Activated CD8-positive, alpha-beta T cell treated with anti-CD3 and anti-CD28 coated beads, Interleukin-2, amount 10 ng/mL, durations not matched to agents 7 days and 5 days (primary cell): ENCODE results near the gene TYW1. TPM values are rescaled to one million over a fixed set of nuclear protein-coding genes. Genes with fewer than 3 reads are reported as not detected.
"Not testable (repeated sequence)": the region's sequence is repeated elsewhere in the genome, so short reads cannot be mapped to it uniquely, and the experiment has no call there.

Source experiments
- ATAC-seq: fragments of 150-1000 bp; cut with Tn5 transposase; one replicate; pipeline ENCODE4 v1.10.0; 2021; ENCODE audit warnings: moderate library complexity
- CTCF ChIA-PET: fragments of 350-600 bp; sonication (Branson Sonifier 250); formaldehyde crosslinking; loops from one replicate; lab custom pipeline; 2021; ENCODE audit warnings: antibody characterized with exemption; lab: Charles Lee
- POLR2A ChIA-PET: fragments of 350-600 bp; sonication (Branson Sonifier 250); formaldehyde crosslinking; loops from one replicate; lab custom pipeline; 2021; ENCODE audit warnings: antibody characterized with exemption; lab: Charles Lee
- DNase-seq: peaks from one replicate; pipeline ENCODE4 v3.0.0-alpha.2; 2020
- H3K27ac Mint-ChIP-seq: one replicate; pipeline ENCODE4 v1.8.0; 2021; ENCODE audit warnings: mild to moderate bottlenecking, mixed read lengths
- H3K27me3 Mint-ChIP-seq: one replicate; pipeline ENCODE4 v1.8.0; 2021; ENCODE audit warnings: low read depth, mixed read lengths
- H3K36me3 Mint-ChIP-seq: one replicate; pipeline ENCODE4 v1.8.0; 2021; ENCODE audit warnings: low read depth, mixed read lengths
- H3K4me1 Mint-ChIP-seq: one replicate; pipeline ENCODE4 v1.8.0; 2021; ENCODE audit warnings: low read depth, mixed read lengths
- H3K4me3 Mint-ChIP-seq: one replicate; pipeline ENCODE4 v1.8.0; 2021; ENCODE audit warnings: mild to moderate bottlenecking, mixed read lengths
- H3K9me3 Mint-ChIP-seq: one replicate; pipeline ENCODE4 v1.8.0; 2022; ENCODE audit warnings: mixed read lengths; ENCODE audit not compliant: insufficient read depth
- total RNA-seq, 2 experiments: library from RNA; stranded (reverse); gene quantifications; one replicate each; pipeline ENCODE4 v1.2.3, GENCODE V29; 2021

The TYW1 gene
- total RNA-seq, 2 experiments from 2014 or later = 16.1 to 17.8 TPM

DNA sequence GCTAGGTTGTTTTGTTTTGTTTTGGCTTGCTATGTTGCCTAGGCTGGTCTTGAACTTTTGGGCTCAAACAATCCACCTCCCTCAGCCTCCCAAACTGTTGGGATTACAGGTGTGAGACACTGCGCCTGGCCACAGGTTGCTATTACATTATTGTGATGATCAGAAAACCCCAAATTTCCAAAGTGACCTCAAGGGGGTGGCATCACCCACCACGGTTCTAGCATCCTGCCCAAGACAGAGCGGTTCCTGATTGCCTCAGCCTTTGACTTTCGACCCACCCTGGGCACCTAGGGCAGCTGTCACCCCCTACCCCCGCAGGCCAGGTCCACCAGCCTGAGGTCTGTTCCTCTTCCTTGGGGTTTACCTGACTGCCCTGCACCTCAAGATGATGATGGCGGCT lies 29.6 kb upstream of the TYW1 start:
- Mint-ChIP-seq H3K4me3 (no peak overlapping the region), H3K9me3 (no peaks in the 10 kb centered on the region), H3K27me3 (no peaks in the 10 kb centered on the region), H3K27ac (no peak overlapping the region), H3K36me3 (no peaks in the 10 kb centered on the region), H3K4me1 (no peaks in the 10 kb centered on the region)
- ChIA-PET CTCF (no interaction called here), POLR2A (no interaction called here)
- no peak for ATAC-seq
- no peak for DNase-seq

DNA sequence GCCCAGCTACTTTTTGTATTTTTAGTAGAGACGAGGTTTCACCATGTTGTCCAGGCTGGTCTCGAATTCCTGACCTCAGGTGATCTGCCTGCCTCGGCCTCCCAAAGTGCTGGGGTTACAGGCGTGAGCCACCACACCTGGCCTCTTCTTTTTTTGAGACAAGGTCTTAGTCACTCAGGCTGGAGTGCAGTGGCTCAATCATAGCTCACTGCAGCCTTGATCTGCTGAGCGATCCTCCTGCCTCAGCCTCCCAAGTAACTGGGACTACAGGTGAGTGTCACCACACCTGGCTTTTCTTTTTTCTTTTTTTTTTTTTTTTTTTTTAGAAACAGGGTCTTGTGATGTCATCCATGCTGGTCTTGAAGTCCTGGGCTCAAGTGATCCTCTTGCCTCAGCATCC lies 27.6 kb upstream of the TYW1 start:
- DNase-seq, H3K36me3 Mint-ChIP-seq, H3K9me3 Mint-ChIP-seq, H3K4me3 Mint-ChIP-seq, CTCF ChIA-PET, POLR2A ChIA-PET, H3K27ac Mint-ChIP-seq, ATAC-seq, H3K4me1 Mint-ChIP-seq, H3K27me3 Mint-ChIP-seq: not testable (repeated sequence)

DNA sequence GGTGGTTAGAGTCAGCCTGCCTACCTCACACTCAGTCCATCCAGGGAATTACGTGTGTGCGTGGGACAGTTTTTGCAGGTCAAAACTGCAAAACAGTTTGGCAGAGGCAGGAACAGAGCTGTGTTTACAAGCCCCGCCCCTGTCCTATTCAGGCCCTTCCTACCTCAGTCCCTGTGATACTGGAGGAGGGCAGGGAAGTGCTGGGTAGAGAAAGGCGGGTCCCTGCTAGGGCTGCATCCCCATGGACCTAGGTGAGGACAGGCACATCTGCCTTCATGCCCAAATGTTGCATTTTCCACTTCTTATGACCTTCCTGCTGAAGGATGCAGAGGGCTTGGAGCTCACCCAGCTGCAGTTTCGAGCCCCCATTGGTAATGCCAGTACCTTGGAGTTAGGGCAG lies 26.3 kb upstream of the TYW1 start:
- DNase-seq = no peak
- Mint-ChIP-seq H3K36me3 (no peaks in the 10 kb centered on the region), H3K4me3 (no peak overlapping the region), H3K9me3 (no peaks in the 10 kb centered on the region), H3K27ac (no peak overlapping the region), H3K27me3 (no peaks in the 10 kb centered on the region), H3K4me1 (no peaks in the 10 kb centered on the region)
- CTCF ChIA-PET = no interaction called here
- POLR2A ChIA-PET = no interaction called here
- ATAC-seq = no peak

DNA sequence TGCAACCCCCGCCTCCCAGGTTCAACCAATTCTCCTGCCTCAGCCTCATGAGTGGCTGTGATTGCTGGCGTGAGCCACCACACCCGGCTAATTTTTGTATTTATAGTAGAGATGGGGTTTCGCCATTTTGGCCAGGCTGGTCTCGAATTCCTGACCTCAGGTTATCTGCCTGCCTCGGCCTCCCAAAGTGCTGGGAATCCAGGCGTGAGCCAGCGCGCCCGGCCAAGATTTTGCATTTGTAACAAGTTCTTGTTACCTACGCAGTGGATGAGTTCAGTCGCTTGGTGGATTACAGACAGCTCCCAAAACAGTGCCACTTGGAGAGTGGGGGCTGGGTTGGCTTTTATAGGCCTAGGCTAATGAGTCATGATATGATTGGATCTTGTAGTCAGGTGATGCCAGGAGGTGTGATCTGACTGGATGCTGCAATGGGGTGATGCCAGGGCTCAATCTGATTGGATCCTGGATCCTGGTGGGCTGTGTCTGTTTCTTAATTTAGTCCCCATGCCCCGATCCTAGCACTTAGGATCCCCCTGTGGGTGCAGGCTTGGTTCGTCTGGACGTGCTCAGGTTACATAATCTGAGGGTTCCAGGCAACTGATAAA lies 21.5 kb upstream of the TYW1 start:
- ChIA-PET CTCF (no interaction called here), POLR2A (no interaction called here)
- Mint-ChIP-seq H3K9me3 (peaks cover 5% of the 10 kb centered on the region), H3K27me3 (no peaks in the 10 kb centered on the region), H3K36me3 (peaks cover 2% of the 10 kb centered on the region), H3K4me1 (no peaks in the 10 kb centered on the region), H3K4me3 (no peak overlapping the region), H3K27ac (no peak overlapping the region)
- DNase-seq = no peak
- no peak for ATAC-seq

DNA sequence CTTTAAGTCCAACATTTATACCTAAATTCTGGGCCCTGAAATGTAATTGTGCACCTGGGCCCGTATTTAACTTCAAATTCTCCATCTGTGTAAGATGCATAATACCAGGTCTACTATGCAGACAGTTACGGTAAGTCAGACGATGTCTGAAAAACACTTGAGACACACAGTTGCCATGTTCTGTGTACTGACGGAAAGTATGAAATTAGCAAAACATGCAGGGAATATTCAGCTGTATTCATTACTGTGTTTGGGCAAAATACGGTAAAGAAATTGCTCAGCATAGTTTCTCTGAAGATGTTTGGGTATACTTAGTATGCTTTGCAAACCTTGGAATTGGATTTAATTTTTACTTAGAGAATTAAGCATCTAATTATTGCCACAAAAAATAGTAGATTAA lies 18.3 kb upstream of the TYW1 start:
- CTCF ChIA-PET = not testable (repeated sequence)

DNA sequence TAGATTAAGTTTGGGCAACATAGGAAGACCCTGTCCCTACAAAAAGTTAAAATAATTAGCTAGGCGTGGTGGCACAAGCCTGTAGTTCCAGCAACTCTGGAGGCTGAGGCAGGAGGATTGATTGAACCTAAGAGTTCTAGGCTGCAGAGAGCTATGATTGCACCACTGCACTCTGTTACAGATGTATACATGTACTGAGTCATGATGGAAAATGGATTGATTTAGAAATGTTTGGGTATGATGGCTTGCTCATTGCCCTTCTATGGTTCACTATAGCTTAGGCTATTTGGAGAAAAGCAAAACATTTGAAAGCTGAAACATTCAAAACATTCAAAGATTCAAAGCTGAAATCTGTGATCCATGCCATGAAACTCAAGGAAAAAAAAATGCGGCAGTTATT lies 17.6 kb upstream of the TYW1 start:
- DNase-seq, H3K4me1 Mint-ChIP-seq, H3K27ac Mint-ChIP-seq, H3K4me3 Mint-ChIP-seq, H3K27me3 Mint-ChIP-seq, H3K36me3 Mint-ChIP-seq, CTCF ChIA-PET, POLR2A ChIA-PET, ATAC-seq: not testable (repeated sequence)
- peaks cover 11% of the 10 kb centered on the region for H3K9me3 Mint-ChIP-seq

More for the DNA sequence above, 18.3 kb upstream of the TYW1 start:
- H3K36me3 Mint-ChIP-seq, DNase-seq, POLR2A ChIA-PET, H3K27ac Mint-ChIP-seq, H3K27me3 Mint-ChIP-seq, ATAC-seq, H3K4me3 Mint-ChIP-seq, H3K4me1 Mint-ChIP-seq: not testable (repeated sequence)
- H3K9me3 Mint-ChIP-seq = peaks cover 11% of the 10 kb centered on the region

DNA sequence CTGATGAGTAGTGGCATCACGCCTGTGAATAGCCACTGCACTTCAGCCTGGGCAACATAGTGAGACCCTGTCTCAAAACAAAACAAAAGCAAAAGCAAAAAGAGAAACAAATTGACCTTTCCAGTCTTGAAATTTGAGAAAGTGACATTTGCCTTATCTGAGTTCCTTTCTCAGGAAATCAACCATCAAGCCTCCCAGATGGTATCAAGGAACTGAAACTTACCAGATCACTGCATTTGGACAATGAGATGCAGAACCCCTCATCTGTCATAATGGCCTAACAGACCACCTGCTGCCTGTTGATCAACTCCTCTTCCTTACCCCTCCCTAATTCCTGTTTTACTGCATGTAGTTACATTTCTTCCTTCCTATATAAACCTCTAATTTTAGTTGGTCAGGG lies 16.3 kb upstream of the TYW1 start:
- H3K27ac Mint-ChIP-seq, CTCF ChIA-PET, DNase-seq, H3K4me1 Mint-ChIP-seq, H3K36me3 Mint-ChIP-seq, ATAC-seq, POLR2A ChIA-PET, H3K27me3 Mint-ChIP-seq, H3K4me3 Mint-ChIP-seq: not testable (repeated sequence)
- peaks cover 11% of the 10 kb centered on the region for H3K9me3 Mint-ChIP-seq

DNA sequence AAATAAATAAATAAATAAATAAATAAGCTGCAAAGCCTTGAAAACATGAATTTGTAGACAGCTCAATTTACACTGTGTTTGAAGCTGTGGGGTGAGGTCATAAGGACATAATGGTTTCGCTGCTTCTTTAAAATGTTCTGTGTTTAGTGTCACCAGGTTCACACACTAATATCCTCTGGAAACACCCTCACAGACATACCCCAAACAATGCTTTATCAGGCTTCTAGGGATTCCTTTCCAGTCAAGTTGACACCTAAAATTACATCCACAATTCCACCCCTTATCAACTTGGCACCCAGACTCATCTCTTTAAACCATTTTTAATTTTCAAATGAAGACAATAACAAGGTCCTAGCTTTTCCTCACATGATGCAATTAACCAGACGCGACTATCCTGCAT lies 7.1 kb upstream of the TYW1 start:
- H3K9me3 Mint-ChIP-seq, H3K4me3 Mint-ChIP-seq, DNase-seq, ATAC-seq, H3K27me3 Mint-ChIP-seq, H3K27ac Mint-ChIP-seq, CTCF ChIA-PET: not testable (repeated sequence)
- Mint-ChIP-seq H3K4me1 (peaks cover 23% of the 10 kb centered on the region), H3K36me3 (peaks cover 42% of the 10 kb centered on the region)
- POLR2A ChIA-PET = interaction anchor here (0.7 kb wide), 1 partner anchor 67 kb away, joined by 3 read pairs; no protein-coding TSS in a partner anchor

DNA sequence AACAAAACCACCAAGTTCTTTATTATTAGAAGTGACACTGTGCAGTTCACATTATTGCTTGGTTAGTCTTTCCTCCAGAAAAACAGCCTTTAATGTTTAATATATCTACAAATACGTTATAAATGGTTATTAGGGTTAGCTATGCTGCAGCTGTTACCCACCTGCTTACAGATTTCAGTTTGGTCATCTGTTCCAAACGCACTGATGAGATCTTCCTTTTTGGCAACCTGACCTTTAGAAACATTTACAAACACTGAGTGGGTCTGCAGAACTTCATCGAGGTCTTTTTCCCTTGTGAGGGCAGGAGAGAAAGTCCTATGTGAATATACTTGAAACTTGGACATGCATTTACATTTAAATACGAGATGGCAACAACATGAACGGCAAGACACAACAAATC lies 2.6 kb upstream of the TYW1 start:
- H3K4me1 Mint-ChIP-seq = peaks cover 36% of the 10 kb centered on the region
- H3K9me3 Mint-ChIP-seq, H3K27me3 Mint-ChIP-seq, ATAC-seq, CTCF ChIA-PET, DNase-seq: not testable (repeated sequence)
- H3K27ac Mint-ChIP-seq = peak overlapping the region; percentile 96
- POLR2A ChIA-PET = interaction anchor here (1.9 kb wide), 1 partner anchor 149 kb away, joined by 13 read pairs; no protein-coding TSS in a partner anchor
- peak overlapping the region; percentile 99 for H3K4me3 Mint-ChIP-seq
- H3K36me3 Mint-ChIP-seq = peaks cover 31% of the 10 kb centered on the region

DNA sequence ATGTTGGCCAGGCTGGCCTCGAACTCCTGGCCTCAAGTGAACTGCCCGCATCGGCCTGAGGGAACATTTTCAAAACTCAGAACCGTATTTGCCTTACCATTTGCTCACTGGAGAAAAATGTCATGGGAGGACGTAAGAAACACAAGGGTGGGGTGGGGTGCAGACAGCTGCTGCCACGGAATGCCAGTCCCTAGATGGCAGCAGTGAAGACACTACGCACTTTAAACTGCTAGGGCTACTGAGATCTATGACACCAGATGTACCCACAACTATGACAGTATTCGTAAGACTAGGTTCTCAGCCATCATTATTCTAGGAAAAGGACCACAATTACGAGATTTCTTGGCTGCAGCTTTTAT lies 2.0 kb upstream of the TYW1 start:
- peaks cover 36% of the 10 kb centered on the region for H3K4me1 Mint-ChIP-seq
- CTCF ChIA-PET, H3K27me3 Mint-ChIP-seq, H3K9me3 Mint-ChIP-seq: not testable (repeated sequence)
- DNase-seq (peak; percentile 72), ATAC-seq (peak; percentile 48)
- peak overlapping the region; percentile 99 for H3K4me3 Mint-ChIP-seq
- peaks cover 32% of the 10 kb centered on the region for H3K36me3 Mint-ChIP-seq
- H3K27ac Mint-ChIP-seq = peak overlapping the region; percentile 96
- POLR2A ChIA-PET = interaction anchor here (1.9 kb wide), 1 partner anchor 150 kb away, joined by 13 read pairs; no protein-coding TSS in a partner anchor

DNA sequence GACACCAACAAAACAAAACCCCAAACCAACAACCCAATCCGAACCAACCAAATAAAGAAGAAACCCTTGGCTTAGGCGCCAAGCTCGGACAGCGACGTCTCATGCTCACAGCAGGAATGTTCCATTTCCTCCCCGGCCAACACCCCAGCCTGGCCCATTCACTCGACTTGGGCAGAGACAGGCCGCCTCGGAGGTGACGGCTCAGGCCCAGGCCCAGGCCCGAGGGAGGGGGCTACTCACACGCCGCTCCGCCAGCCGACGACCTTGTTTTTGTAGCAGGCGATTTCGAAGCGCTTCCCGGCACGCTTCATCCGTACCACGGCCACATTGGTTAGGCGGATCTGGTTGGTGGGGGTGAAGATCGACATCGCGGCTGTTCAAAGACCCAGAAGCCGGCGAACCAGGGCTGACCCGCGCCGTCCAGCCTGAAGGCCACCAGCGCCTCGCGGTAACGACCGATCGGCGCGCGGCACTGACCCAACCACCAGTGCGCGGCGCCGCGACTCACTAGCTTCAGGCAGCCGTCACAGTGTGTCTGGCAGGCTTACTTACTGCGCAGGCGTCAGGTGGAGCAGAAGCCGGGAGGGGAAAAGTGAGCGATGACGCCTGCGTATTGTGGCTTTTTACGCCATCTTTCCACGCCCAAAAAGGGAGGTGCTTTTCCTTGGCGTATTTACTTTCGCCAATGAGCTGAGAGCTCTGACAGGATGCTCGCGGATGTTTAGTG lies 1.4 kb upstream of the TYW1 start, which contains the start of gene SBDS:
SBDS (minus strand) TSS at position 537 of the 727 bp plus-strand sequence; CDS start at position 368, 169 bp downstream.
- H3K9me3 Mint-ChIP-seq, H3K27me3 Mint-ChIP-seq: not testable (repeated sequence)
- peak within 1 kb of the TSS; percentile 99 for H3K4me3 Mint-ChIP-seq
- peak within 1 kb of the TSS; percentile 99 for H3K27ac Mint-ChIP-seq
- DNase-seq (peak; percentile 98), ATAC-seq (peak; percentile 69)
- CTCF ChIA-PET = interaction anchor here (1.2 kb wide), 1 partner anchor 151 kb away, joined by 3 read pairs; no protein-coding TSS in a partner anchor
- H3K4me1 Mint-ChIP-seq = peaks cover 36% of the 10 kb centered on the region
- H3K36me3 Mint-ChIP-seq = peaks cover 30% of the 10 kb centered on the region
- POLR2A ChIA-PET = interaction anchor here (0.5 to 1.9 kb wide), 5 partner anchors 73 to 498 kb away, joined by 3 to 13 read pairs (median 4); no protein-coding TSS in a partner anchor

DNA sequence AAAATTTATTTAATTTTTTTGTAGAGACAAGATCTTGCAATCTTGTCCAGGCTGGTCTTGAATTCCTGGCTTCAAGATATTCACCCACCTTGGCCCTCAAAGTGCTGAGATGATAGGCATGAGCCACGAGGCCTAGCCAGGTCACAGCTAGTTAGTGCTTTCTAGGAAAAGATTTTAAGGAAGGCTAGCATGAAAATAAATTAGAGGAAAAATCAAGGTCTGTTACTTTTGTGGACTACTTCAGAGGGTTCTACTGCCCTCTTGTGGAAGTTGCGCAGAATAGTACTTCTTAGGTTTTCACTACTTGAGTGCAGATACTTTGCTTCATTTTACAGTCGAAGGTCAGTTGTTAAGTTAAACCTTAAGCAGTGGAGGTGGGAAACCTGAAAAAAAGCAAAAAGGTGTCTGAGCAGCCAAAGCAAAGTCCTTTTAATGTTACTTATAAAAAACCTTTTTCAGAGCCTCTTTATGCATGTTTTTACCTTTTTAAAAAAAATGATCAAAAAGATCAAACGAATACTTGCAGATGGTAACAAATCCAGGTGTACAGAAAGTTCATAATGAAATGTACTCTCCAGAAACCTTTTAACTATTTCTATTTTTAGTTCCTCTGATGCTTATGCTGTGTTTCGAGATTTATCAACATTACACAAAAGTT lies 4.1 kb downstream of the TYW1 start:
- H3K27ac Mint-ChIP-seq, DNase-seq, POLR2A ChIA-PET, H3K9me3 Mint-ChIP-seq, H3K27me3 Mint-ChIP-seq, CTCF ChIA-PET, H3K4me3 Mint-ChIP-seq, ATAC-seq: not testable (repeated sequence)
- Mint-ChIP-seq H3K4me1 (peaks cover 13% of the 10 kb centered on the region), H3K36me3 (peaks cover 28% of the 10 kb centered on the region)
